OCI-M2 (cell line): ENCODE results near the gene SAMD11.

Source experiments
- DNase-seq: peaks from one replicate; lab custom pipeline; 2025; ENCODE audit not compliant: unreplicated experiment; lab: John Stamatoyannopoulos, UW

SAMD11 gene

DNA sequence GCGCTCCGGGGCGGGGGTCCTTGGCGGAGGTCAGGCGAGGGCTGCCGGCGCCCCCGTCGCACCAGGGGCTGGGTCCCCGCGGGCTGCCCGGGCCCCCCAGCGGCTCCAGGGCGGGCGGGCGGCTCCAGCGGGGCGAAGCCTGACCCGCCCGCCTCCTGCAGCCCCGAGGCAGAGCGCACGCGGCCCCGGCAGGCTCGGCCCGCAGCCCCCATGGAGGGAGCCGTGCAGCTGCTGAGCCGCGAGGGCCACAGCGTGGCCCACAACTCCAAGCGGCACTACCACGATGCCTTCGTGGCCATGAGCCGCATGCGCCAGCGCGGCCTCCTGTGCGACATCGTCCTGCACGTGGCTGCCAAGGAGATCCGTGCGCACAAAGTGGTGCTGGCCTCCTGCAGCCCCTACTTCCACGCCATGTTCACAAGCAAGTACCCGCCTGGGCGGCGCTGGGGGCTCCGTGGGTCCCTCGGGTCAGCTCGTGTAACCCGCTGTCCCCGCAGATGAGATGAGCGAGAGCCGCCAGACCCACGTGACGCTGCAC, 37.5 kb downstream of the SAMD11 start:
- no peak for DNase-seq

DNA sequence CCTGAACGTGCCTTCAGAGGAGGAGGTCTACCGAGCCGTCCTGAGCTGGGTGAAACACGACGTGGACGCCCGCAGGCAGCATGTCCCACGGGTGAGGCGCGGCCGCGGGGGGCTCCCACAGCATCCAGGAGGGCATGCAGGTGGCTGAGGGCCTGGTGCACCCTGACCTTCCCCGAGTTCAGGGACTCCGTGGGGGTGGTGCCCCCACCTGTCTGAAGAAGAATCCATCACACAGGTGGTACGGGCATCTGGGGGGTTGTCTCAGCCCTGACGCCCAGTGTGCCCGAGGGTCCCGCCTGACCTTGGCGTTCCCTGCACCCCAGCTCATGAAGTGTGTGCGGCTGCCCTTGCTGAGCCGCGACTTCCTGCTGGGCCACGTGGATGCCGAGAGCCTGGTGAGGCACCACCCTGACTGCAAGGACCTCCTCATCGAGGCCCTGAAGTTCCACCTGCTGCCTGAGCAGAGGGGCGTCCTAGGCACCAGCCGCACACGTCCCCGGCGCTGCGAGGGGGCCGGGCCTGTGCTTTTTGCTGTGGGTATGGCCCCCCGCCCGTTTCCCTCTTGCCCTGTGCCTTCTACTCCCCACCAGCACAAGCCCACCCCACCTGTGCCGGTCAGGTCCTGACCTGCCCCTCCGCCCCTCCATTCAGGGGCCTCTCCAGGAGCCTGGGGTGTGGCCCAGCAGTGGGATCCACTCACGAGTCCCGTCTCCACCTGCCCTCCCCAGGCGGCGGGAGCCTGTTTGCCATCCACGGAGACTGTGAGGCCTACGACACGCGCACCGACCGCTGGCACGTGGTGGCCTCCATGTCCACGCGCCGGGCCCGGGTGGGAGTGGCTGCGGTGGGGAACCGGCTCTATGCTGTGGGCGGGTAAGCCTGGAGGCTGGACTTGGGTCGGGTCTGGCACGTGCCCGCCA, 38.9 kb downstream of the SAMD11 start:
- DNase-seq = no peak

DNA sequence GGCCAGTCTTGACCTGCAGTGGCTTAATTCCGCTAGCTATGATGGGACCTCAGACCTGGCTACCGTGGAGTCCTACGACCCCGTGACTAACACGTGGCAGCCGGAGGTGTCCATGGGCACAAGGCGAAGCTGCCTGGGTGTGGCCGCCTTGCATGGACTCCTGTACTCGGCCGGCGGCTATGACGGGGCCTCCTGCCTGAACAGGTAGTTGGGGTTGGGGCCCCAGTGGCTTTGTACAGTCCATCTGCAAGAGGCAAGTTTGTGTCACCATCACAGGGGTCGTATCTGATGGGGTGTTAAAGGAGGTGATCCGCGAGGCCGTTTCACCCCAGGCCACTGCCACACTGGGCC, 39.6 kb downstream of the SAMD11 start:
- DNase-seq = no peak

DNA sequence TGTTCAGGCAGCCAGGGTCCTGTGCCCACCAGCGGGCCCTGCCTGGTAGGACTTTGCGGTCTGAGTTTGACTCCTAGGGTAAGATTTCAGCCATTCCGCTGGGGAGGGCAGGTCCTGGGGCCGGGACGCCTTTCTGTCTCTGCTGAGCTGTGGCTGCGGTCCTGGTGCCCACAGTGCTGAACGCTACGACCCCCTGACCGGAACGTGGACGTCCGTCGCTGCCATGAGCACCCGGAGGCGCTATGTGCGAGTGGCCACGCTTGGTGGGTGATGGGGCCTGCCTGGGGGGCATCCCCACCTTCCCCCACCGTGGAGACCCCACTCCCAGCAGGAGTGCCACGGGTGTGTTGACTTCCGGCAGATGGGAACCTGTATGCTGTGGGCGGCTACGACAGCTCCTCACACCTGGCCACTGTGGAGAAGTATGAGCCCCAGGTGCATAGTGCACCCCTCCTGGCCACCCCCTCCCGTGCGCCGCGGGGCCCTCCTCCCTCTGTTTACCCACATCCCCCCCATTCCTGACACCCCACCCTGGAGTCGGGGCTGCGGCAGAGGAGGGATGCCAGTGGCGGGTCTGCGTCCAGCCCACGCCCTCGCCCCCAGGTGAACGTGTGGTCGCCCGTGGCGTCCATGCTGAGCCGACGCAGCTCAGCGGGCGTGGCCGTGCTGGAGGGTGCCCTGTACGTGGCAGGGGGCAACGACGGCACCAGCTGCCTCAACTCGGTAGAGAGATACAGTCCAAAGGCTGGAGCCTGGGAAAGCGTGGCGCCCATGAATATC, 40.2 kb downstream of the SAMD11 start:
- no peak for DNase-seq

DNA sequence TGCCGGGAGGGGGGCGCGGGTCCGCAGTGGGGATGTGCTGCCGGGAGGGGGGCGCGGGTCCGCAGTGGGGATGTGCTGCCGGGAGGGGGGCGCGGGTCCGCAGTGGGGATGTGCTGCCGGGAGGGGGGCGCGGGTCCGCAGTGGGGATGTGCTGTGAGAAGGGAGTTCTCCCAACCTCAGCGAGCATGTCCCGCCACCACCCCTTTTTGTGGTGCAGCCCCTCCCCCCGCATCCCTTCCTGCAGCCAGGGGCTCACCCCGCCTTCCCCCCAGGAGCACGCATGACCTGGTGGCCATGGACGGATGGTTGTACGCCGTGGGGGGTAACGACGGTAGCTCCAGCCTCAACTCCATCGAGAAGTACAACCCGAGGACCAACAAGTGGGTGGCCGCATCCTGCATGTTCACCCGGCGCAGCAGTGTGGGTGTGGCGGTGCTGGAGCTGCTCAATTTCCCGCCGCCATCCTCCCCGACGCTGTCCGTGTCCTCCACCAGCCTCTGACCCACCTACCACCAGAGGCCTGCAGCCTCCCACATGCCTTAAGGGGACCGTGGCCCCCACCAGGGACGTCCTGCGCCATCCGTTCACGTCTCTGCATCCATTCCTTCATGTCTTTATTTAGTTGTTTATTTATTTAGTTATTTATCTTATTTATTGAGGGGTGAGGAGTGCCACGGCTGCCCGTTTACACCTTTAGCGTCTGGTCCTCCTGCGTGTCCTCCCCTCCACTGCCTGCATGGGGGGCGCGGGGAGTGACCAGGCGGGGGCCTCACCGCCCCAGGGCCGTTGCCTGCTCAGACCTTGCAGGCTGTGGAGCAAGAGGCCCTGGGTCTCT, 41.2 kb downstream of the SAMD11 start:
- DNase-seq = no peak

DNA sequence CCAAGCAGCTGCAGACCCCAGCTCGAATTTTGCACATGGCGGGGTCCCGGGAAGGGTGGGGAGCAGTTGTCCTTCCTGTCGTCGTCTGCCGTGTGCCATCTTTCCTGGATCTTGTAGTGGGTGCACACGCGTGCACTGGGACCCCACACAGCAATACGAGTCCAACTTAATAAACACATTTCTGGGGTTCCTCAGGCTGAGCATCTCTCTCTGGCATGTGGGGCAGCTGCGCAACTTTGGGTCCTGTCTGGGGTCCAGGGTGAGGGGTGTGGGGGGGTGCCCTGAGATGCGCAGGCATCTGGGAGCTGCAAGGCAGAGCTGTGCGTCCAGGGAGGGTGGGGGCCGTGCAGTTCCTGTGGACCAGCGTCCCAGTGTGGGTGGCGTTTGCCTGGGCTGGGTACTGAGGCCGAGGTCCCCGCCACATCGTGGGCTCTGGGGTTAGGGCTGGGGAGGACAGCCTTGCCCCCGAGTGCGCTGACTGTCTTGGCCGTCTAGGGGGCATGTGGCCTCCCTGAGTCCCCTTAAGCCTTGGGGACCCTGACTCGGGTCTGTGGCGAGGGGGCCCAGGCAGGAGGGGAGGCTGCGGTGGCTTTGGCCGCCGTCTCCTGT, 41.9 kb downstream of the SAMD11 start:
- DNase-seq = no peak

DNA sequence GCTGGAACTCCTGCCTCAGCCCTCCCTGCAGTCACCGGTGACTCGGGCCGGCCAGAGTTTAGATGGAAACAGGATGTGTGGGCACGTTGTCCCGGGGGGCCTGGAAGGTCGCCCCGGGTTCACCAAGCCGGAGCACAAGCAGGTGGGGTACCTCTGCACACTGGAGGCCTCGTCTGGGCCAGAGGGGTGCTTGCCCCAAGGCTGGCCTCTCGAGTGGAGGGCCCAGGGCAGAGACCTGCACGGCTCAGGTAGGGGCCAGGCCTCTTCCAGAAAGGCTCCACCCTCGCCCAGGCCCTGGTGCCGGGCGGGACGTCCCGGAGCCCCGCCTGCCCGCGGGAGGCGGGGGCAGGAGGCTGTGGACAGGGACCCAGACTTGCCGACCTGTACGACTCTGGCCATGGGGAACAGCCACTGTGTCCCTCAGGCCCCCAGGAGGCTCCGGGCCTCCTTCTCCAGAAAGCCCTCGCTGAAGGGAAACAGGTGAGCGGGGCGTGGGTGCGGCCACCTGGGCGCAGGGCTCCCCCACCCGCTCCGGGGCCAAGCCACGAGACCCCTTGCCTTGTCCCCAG, 42.5 kb downstream of the SAMD11 start, which contains the start of gene PLEKHN1:
TSS of gene PLEKHN1 (plus strand) at position 348 of the 569 bp plus-strand sequence. CDS start at position 398, 50 bp downstream.
- no peak for DNase-seq

DNA sequence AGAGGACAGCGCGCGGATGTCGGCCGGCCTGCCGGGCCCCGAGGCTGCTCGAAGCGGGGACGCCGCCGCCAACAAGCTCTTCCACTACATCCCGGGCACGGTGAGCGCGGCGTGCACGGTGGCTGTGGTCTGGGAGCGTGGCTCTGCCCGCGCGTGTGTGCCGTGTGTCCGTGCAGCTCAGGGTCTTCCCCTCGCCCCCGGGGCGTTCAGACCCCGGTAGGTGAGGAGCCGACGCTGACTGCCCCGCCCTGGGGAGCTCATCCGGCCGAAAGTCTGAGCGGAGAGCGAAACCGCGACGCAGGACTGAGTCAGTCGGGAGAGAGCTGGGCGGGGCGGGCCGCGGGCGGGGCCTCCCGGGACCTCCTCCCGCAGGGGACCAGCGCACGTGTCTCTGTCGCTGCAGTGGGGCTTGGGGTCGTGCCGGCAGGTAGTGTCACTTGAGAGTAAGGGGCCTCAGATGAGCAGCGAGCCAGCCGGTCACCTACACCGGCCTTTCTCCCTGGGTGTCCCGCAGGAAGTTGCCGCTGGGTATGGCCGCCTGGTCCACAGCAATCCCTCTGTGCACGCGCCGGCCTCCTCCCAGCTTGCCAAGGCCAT, 43.1 kb downstream of the SAMD11 start:
- no peak for DNase-seq

DNA sequence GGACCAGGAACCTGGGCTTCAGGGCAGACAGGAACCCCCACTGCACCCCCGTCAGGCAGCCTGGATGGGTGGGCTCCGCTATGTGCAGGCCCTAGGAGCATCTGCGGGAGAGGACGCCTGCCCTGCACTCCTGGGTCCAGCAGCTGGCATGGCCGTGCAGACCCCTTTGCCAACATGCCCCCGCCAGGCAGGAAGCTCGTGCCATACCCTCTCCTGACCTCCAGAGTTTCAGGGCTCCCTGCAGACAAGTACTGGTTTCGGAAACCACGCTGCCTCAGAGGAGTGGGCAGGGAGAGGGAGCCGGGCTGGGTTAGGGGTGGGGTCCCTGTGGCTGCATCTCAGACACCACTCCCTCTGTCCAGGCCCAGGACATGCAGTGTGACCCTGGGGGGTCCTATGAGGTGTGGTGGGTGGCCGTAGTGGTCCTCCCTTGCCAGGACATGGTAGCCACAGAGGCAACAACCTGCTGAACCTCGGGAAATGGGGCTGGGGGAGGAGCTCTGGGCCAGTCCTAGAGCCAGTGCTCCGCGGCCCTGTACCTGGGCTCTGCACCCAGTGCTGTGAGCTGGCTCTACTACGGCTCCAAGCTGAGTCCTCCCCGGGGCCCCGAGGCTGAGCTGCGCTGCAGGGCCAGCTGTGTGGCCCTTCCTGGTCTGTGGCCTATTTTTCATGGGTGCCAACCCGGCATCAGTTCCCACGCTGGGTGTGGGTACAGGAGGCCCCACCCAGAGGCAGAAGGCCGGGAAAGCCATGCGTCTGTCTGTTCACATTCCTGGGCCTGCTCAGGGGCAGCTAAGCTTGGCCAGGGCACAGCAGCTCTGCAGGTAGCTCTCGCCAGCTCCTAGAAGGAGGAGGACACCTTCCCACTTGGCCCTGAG, 44.0 kb downstream of the SAMD11 start:
- DNase-seq = no peak

DNA sequence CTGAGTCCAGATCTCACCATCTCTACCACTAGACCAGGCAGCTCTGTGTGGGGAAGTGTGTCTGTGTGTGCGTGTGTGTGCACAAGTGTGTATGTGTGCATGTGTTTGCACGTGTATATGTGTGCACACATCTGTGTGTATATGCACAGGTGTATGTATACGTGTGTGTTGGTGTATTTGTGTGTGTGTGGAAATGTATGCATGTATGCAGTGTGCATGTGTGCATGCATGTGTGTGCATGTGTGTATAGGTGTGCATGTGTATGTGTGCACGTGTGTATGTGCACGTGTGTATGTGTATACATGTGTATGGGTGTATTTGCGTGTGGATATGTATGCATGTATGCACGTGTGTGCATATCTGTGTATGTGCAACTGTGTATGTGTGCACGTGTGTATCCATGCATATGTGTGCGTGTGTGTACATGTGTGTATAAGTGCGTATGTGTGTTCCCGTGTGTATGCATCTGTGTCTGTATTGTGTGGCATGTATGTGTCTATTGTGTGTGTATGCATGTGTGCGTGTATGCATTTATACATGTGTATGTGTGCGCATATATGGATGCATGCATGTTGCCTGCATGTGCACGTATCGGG, 45.6 kb downstream of the SAMD11 start:
- no peak for DNase-seq

DNA sequence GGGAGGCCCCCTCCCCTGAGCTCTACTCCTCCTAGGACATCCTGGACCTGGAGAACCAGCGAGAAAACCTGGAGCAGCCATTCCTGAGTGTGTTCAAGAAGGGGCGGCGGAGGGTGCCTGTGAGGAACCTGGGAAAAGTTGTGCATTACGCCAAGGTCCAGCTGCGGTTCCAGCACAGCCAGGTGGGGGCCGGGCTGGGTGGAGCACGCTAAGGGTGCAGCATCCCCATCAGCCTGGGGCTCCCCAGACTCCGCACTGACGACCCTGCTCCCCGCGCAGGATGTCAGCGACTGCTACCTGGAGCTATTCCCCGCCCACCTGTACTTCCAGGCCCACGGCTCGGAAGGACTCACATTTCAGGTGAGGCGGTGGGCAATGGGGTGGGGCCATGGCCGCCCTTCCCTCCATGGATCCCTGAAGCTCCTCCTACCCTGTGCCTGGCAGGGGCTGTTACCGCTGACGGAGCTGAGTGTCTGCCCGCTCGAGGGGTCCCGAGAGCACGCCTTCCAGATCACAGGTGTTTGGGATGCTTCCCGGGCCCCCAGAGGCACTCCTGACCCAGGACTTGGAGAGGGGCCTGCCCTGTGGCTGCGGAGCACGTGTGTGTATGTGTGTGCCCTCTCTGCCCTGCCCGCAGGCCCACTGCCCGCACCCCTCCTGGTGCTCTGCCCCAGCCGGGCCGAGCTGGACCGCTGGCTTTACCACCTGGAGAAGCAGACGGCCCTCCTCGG, 46.7 kb downstream of the SAMD11 start:
- no peak for DNase-seq

DNA sequence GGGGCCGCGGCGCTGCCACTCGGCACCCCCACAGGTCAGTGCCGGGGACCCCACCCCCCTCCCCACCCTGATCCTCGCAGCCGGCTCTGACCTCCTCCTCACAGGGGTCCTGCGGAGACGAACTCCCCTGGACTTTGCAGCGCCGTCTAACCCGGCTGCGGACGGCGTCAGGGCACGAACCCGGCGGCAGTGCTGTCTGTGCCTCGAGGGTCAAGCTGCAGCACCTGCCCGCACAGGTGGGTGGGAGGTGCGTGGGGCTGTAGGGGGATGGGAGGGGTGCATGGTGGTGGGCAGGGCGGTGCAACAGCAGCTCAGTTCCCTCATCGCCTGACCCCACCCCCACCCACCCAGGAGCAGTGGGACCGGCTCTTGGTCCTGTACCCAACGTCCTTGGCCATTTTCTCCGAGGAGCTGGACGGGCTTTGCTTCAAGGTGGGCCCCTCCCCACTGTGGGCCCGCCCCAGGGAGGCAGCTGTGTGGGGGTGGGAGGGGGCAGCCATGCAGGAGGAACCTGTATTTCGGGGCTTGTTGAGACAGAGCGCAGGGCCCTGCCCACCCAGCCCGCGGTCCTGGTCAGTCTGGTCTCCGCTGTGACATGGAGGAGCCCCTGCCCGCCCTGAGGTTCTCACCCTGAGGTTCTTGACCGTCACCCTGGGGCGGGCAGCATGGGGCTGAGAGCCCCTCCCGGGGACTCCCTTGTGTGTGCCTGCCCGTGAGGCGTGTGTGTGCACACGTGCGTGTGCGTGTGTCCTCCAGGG, 47.4 kb downstream of the SAMD11 start:
- DNase-seq = no peak

DNA sequence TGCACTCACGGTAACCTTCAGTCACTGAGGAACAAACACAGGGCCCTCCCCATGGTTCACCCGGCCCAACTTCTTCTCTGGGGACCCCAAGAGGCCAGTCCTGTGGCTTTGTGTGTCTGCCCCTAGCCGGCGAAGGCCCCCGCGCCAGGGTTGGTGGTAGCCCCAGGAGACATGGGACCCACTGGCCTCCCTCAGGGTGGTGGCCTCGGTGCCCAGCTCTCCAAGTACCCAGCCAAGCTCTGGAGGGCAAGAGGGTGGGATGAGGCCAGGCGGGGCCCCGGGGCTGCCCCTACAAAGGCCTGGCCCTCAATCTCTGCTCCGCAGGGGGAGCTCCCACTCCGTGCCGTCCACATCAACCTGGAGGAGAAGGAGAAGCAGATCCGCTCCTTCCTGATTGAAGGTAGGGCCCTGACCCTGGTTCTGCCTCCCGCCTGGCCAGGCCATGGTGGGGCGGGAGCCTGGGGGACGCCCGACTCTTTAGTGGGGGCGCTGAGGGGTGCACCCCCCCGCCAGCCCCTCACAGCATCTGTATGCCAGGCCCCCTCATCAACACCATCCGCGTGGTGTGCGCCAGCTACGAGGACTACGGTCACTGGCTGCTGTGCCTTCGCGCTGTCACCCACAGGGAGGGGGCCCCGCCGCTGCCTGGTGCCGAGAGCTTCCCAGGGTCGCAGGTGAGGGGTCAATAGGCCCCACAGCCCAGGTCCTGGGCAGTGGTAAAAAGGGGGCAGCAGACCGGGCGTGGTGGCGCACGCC, 48.2 kb downstream of the SAMD11 start:
- no peak for DNase-seq

DNA sequence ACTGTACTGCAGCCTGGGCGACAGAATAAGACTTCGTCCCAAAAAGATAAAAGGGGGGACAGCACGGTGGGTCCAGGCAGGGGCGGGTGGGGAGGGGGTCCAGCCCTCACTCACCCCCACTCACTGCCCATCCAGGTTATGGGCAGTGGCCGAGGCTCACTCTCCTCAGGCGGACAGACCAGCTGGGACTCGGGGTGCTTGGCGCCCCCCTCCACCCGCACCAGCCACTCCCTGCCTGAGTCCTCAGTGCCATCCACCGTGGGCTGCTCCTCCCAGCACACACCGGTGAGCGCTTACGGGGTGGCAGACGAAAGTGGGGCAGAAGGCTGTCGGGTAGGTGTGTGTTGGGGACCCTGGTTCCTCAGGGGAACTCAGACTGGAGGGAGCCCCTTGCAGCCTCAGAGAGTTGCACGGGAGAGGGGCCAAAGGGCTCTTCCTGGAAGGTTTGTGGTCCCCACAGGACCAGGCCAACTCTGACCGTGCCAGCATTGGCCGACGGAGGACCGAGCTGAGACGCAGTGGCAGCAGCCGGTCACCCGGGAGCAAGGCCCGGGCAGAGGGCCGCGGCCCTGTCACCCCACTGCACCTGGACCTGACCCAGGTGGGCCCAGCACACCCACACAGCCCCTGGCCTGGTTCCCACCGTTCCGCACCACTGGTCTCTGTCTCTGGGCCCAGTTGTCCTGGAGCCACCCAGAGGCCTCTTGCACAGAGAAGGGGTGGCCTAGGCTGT, 49.2 kb downstream of the SAMD11 start:
- no peak for DNase-seq

DNA sequence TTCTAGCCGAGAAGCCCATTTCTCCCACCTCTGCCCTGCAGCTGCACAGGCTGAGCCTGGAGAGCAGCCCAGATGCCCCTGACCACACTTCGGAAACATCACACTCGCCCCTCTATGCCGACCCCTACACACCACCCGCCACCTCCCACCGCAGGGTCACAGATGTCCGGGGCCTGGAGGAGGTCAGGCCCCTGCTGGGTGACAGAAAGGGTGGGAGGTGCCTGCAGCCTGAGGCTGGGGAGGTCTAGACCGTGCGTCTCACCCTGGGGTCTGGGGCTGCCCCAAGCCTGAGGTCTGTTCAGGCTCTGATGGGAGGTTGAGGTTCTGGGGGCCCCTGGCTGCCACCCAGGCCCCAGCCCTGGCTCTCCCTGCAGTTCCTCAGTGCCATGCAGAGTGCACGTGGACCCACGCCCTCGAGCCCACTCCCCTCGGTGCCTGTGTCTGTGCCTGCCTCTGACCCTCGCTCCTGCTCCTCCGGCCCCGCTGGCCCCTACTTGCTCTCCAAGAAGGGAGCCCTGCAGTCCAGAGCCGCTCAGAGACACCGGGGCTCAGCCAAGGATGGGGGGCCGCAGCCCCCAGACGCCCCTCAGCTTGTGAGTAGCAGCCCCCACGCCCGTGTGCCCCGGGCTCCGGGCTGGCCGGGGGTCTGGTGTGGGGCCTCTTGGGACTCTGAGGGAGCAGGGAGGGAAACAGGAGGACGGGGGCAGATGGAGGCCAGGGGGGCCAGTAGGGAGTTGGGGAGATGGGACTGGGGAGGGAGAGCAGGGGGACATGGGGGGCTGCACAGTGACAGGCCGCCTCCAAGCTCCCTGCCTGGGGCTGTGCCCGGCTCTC, 50.0 kb downstream of the SAMD11 start:
- no peak for DNase-seq
